ENCODE measurements around the gene CYP24A1. TPM values are rescaled to one million over a fixed set of nuclear protein-coding genes. Genes with fewer than 3 reads are reported as not detected.
A peak's percentile ranks its signal among the peaks of the same experiment; 100 is the strongest.

The CYP24A1 gene
- total and polyA plus RNA-seq, 2 of the 13 experiments (the other 11 are each of a cell fraction or from before 2014, with no cell fraction given), result 9.4 to 32.7 TPM

- BruUV-seq (replicated peaks), result no TSS peak
- peak; percentile 85 for DNase-seq (ENCODE audit: low spot score)
- CTCF ChIA-PET (ENCODE audit: low intra/inter-chr PET ratio, low total read pairs), result interaction anchor here (1.6 kb wide), 1 partner anchor 11 kb away, joined by 4 read pairs; no protein-coding TSS in a partner anchor
- 0 out of 2 replicates have a peak, but pooled peaks have one; percentile 24 for TF ChIP-seq ZNF615 (CRISPR knock-in tag; IDR thresholded peaks at IDR 0.05; ENCODE audit: borderline replicate concordance)
- TF ChIP-seq FOSL2 (CRISPR knock-in tag; IDR thresholded peaks at IDR 0.05), result peak; percentile 76
- TF ChIP-seq KLF15 (CRISPR knock-in tag; IDR thresholded peaks at IDR 0.05; ENCODE audit: borderline replicate concordance), result no peak
- TF ChIP-seq CREM (IDR thresholded peaks at IDR 0.05), result 0 out of 2 replicates have a peak, but pooled peaks have one; percentile 6
- no peak for TF ChIP-seq CREM (CRISPR knock-in tag; IDR thresholded peaks at IDR 0.05)
- no peak for TF ChIP-seq ZC3H13 (CRISPR knock-in tag; IDR thresholded peaks at IDR 0.05)
- TF ChIP-seq ZBTB33 (CRISPR knock-in tag; IDR thresholded peaks at IDR 0.05), result peak; percentile 11; the same call in 1 of the 2 replicates
- TF ChIP-seq SKIL (CRISPR knock-in tag; IDR thresholded peaks at IDR 0.05; ENCODE audit: borderline replicate concordance), result 0 out of 2 replicates have a peak, but pooled peaks have one; percentile 23
- 0 out of 4 replicates have a peak, but pooled peaks of 1 of the 2 experiments have one; percentile 4 for TF ChIP-seq POLR2A (IDR thresholded peaks at IDR 0.05; ENCODE audit: insufficient read depth in 1 of 2, low read depth in 2 of 2, low read length in 2 of 2)
- no peak for TF ChIP-seq NR2F2 (IDR thresholded peaks at IDR 0.05; ENCODE audit: borderline replicate concordance, low read depth)
- no peak for TF ChIP-seq ZBTB42 (CRISPR knock-in tag; IDR thresholded peaks at IDR 0.05)
- no peak for TF ChIP-seq ZNF597 (CRISPR knock-in tag; IDR thresholded peaks at IDR 0.05)
- TF ChIP-seq ATF4 (CRISPR knock-in tag; IDR thresholded peaks at IDR 0.05), result 0 out of 4 replicates have a peak, but pooled peaks of 1 of the 2 experiments have one; percentile 17
Observed at GRCh38 chr20:54134445-54135220, 39.2 kb downstream of the CYP24A1 start.

More at GRCh38 chr20:54134445-54135220, 39.2 kb downstream of the CYP24A1 start:
- in situ Hi-C loops (cut with HindIII; ENCODE audit: extremely low pct_ligation_motif_present, low pct_unique_long_range_greater_than_20kb) (loop anchor here (10.0 kb wide), 1 partner anchor 60 kb away; no protein-coding TSS in a partner anchor), intact Hi-C loops (cut with micrococcal nuclease; ENCODE audit: unreplicated experiment) (no loop called here)
- WGBS (ENCODE audit: low lambda C conversion rate), result 97% methylated on average over 2 of the region's 2 CpGs
- H3K36me3 ChIP-seq (replicated peaks in 1 of 2; ENCODE audit: control insufficient read depth in 1 of 2, insufficient read depth in 2 of 2, low read length in 2 of 2), result no peaks in the 10 kb centered on the region
- peaks cover 63% of the 10 kb centered on the region for H3K4me1 ChIP-seq (ENCODE audit: insufficient read depth, low read length)
- no peak overlapping the region for H2AFZ ChIP-seq (ENCODE audit: low read length)
- peak overlapping the region; percentile 99 for H3K27ac ChIP-seq (ENCODE audit: extremely low read length, insufficient read depth, low read length)
- H3K4me2 ChIP-seq (ENCODE audit: low read depth, low read length), result no peak overlapping the region
- no peaks in the 10 kb centered on the region for H3K27me3 ChIP-seq (ENCODE audit: control insufficient read depth in 1 of 2, insufficient read depth in 2 of 2, low read length in 2 of 2)
- POLR2A ChIA-PET, result interaction anchor here (2.2 to 3.6 kb wide), 7 partner anchors 13 to 333 kb away, joined by 5 to 287 read pairs (median 19); no protein-coding TSS in a partner anchor
- no peak overlapping the region for H3K4me3 ChIP-seq (replicated peaks in 1 of 3; ENCODE audit: insufficient read depth in 1 of 3, low read depth in 2 of 3, low read length in 3 of 3)
- H3K9ac ChIP-seq (ENCODE audit: insufficient read depth, low read depth, low read length), result peak overlapping the region; percentile 94; the same call in 1 of the 2 replicates
- H4K20me1 ChIP-seq (ENCODE audit: insufficient read depth, low read length), result no peaks in the 10 kb centered on the region
- peaks cover 7% of the 10 kb centered on the region; the same call in 1 of the 2 replicates for H3K9me3 ChIP-seq (ENCODE audit: low read length)
- no peak for FAIRE-seq
- ATAC-seq, result no peak
- H3K79me2 ChIP-seq (ENCODE audit: insufficient read depth, low read length), result no peaks in the 10 kb centered on the region
